K562 (cell line): ENCODE results near the gene GLB1L. TPM values are rescaled to one million over a fixed set of nuclear protein-coding genes. Genes with fewer than 3 reads are reported as not detected.

ENCODE experiments used
- ATF4 ChIP-seq: fragments of 450-650 bp; formaldehyde crosslinking; IDR thresholded peaks from 2 replicates; pipeline ENCODE4 v1.4.0; 2022; ENCODE audit warnings: mild to moderate bottlenecking, moderate library complexity
- ATF7 ChIP-seq: fragments of 450-650 bp; IDR thresholded peaks from 2 replicates; pipeline ENCODE4 v1.7.1; 2014; ENCODE audit warnings: mild to moderate bottlenecking, moderate library complexity
- CCNT2 ChIP-seq: IDR thresholded peaks from 2 replicates; pipeline ENCODE4 v1.6.1; 2011; ENCODE audit warnings: borderline replicate concordance, low read depth, mild to moderate bottlenecking, moderate library complexity, mixed read lengths, low read length; ENCODE audit not compliant: insufficient read length; ENCODE audit errors: extremely low read depth
- DPF2 ChIP-seq: fragments of 450-650 bp; IDR thresholded peaks from 2 replicates; pipeline ENCODE4 v1.6.1; 2016
- GABPB1 ChIP-seq: sonication (generic); formaldehyde crosslinking; IDR thresholded peaks from 2 replicates; pipeline ENCODE4 v1.8.0; 2022; ENCODE audit warnings: mild to moderate bottlenecking, missing genetic modification reagents
- GATAD2B ChIP-seq: fragments of 450-650 bp; IDR thresholded peaks from 2 replicates; pipeline ENCODE4 v1.6.1; 2017; ENCODE audit warnings: mild to moderate bottlenecking, borderline replicate concordance
- HES1 ChIP-seq: fragments of 450-650 bp; IDR thresholded peaks from 2 replicates; pipeline ENCODE4 v1.6.1; 2016; ENCODE audit warnings: low read depth, mild to moderate bottlenecking, moderate library complexity
- KLF13 ChIP-seq: fragments of 450-650 bp; IDR thresholded peaks from 2 replicates; pipeline ENCODE4 v1.6.1; 2016; ENCODE audit warnings: missing genetic modification characterization, low read depth, mild to moderate bottlenecking, missing compliant biosample characterization, moderate library complexity, borderline replicate concordance
- NFIC ChIP-seq: fragments of 450-650 bp; IDR thresholded peaks from 2 replicates; pipeline ENCODE4 v1.6.1; 2017; ENCODE audit warnings: mild to moderate bottlenecking, inconsistent platforms
- SNIP1 ChIP-seq: fragments of 450-650 bp; IDR thresholded peaks from 2 replicates; pipeline ENCODE4 v1.7.1; 2017; ENCODE audit warnings: low read depth, mild to moderate bottlenecking
- SRF ChIP-seq, 2 experiments: fragments of 250-450, 450-650 bp in 1 of 2; sonication (Bioruptor Pico) in 1 of 2; sonication (generic) in 1 of 2; formaldehyde crosslinking; IDR thresholded peaks; 2 replicates each; pipeline versions ENCODE4 v1.5.0 to v1.5.1; 2020 to 2022; ENCODE audit warnings: mild to moderate bottlenecking in 1 of 2, missing genetic modification reagents in 1 of 2
- TFAP4 ChIP-seq: sonication (generic); formaldehyde crosslinking; IDR thresholded peaks from 2 replicates; pipeline ENCODE4 v1.8.0; 2022; ENCODE audit warnings: missing genetic modification reagents, mild to moderate bottlenecking, moderate library complexity, borderline replicate concordance
- ZNF121 ChIP-seq: sonication (generic); formaldehyde crosslinking; conservative IDR thresholded peaks from 2 replicates; pipeline ENCODE4 v1.8.0; 2022; ENCODE audit warnings: missing genetic modification reagents
- ZNF445 ChIP-seq: fragments of 250-450 bp; sonication (Bioruptor Pico); IDR thresholded peaks from 2 replicates; pipeline ENCODE4 v1.4.0; 2020; ENCODE audit warnings: low read depth, mild to moderate bottlenecking, moderate library complexity
- ZNF583 ChIP-seq: fragments of 250-450 bp; sonication (Bioruptor Pico); IDR thresholded peaks from 2 replicates; pipeline ENCODE4 v1.4.0; 2020
- ZNF589 ChIP-seq: fragments of 200-800 bp; sonication (Bioruptor generic); IDR thresholded peaks from 2 replicates; pipeline ENCODE4 v1.6.1; 2016; ENCODE audit warnings: low read depth, missing genetic modification characterization, missing compliant biosample characterization
- ZNF609 ChIP-seq: sonication (generic); formaldehyde crosslinking; IDR thresholded peaks from 2 replicates; pipeline ENCODE4 v1.8.1; 2023; ENCODE audit warnings: missing genetic modification reagents, mild to moderate bottlenecking, borderline replicate concordance
- polyA plus RNA-seq, 8 experiments: library from polyadenylated mRNA; depleted of rRNA in 4 of 8; stranded (reverse) in 5 of 8; unstranded in 3 of 8; fragments of >200 nt; fragmentation: Nextera tagmentation in 2 of 8; fragmentation: Illumina TruSeq in 1 of 8; extraction: Ambion mirVana in 2 of 8; extraction: Trizol in 1 of 8; gene quantifications; 2 replicates each; pipeline versions ENCODE4 v1.2.1 to v1.2.3, GENCODE V29; 2011 to 2014; ENCODE audit warnings: inconsistent platforms in 1 of 8, missing spikeins in 1 of 8
- total RNA-seq, 7 experiments: library from RNA; depleted of rRNA in 6 of 7; stranded (reverse); fragments of >200 nt in 6 of 7; fragmentation: Illumina TruSeq in 2 of 7; extraction: Trizol in 2 of 7; gene quantifications; 2 replicates each; pipeline versions ENCODE4 v1.2.1 to v1.2.3, GENCODE V29; 2011 to 2021; ENCODE audit warnings: low replicate concordance in 1 of 7
- TF ChIP-seq, protein P1 (sequence below): fragments of 250-450 bp; sonication (Bioruptor Pico); IDR thresholded peaks from 2 replicates; pipeline ENCODE4 v1.4.0; 2020; ENCODE audit warnings: mild to moderate bottlenecking, moderate library complexity

GLB1L gene
- total and polyA plus RNA-seq, 9 of the 15 experiments (the other 6 are each of a cell fraction or from before 2014, with no cell fraction given), result 0.42 to 2.9 (median 2.5) TPM

DNA sequence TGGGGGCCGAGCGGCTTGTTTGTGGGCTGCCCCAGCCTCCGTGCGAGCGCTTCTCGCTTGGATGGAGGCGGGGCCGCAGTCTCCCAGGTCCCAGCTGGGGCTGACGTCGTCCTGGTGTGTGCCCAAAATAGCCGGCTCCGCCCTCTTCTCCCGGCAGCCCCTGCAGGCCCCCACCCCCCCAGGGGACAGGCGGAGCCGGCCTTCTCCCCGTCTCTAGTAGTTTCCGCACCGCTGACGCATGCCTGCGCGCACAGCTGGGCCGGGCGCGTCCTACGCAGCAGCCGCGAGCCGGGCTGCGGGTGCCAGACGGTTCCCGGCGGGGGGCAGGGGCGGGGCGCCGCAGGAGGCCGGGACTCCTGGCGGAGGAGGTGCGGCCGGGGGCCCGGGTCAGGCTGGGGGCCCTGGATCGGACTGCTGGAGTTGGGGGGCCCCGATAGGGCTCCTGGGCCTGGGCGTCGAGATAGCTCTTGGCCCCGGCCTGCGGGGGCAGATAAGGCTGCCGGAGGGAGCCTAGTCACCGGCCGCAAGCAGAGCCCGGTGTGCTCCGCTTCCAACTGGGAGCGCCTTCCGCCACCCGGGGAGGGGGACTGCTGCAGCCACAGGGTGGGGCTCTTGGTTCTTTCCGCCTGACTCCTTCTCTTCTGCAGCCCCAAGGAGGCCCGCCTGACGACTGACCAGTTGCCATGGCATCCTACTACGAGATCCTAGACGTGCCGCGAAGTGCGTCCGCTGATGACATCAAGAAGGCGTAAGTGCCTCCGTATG lies 34.1 kb upstream of the GLB1L start, which contains the start of gene DNAJB2 (continued):
- TF ChIP-seq KLF13 (tag) (peak; percentile 71; the same call in 1 of the 2 replicates), HES1 (peak; percentile 89), DPF2 (peak; percentile 86), ATF7 (peak; percentile 97), SNIP1 (no peak), ATF4 (CRISPR knock-in tag) (peak; percentile 75), SRF (CRISPR knock-in tag; IDR thresholded peaks at IDR 0.05) (no peak), ZNF583 (CRISPR knock-in tag) (peak; percentile 87), CCNT2 (peak; percentile 100), ZNF445 (CRISPR knock-in tag) (0 out of 2 replicates have a peak, but pooled peaks have one; percentile 67), NFIC (peak; percentile 94), GABPB1 (CRISPR knock-in tag) (peak; percentile 80), GATAD2B (peak; percentile 96; the same call in 1 of the 2 replicates), ZNF609 (CRISPR knock-in tag) (no peak; the same call in 1 of the 2 replicates), ZNF121 (no peak), ZNF589 (peak; percentile 99), TFAP4 (CRISPR knock-in tag) (peak; percentile 99)
- TF ChIP-seq, protein P1, sequence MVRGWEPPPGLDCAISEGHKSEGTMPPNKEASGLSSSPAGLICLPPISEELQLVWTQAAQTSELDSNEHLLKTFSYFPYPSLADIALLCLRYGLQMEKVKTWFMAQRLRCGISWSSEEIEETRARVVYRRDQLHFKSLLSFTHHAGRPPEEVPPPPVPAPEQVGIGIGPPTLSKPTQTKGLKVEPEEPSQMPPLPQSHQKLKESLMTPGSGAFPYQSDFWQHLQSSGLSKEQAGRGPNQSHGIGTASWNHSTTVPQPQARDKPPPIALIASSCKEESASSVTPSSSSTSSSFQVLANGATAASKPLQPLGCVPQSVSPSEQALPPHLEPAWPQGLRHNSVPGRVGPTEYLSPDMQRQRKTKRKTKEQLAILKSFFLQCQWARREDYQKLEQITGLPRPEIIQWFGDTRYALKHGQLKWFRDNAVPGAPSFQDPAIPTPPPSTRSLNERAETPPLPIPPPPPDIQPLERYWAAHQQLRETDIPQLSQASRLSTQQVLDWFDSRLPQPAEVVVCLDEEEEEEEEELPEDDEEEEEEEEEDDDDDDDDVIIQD (CRISPR knock-in tag), result 0 out of 2 replicates have a peak, but pooled peaks have one; percentile 23
